WTC11 (cell line): ENCODE measurements around the gene KRT1.

Experiments
- RORB ChIP-seq: fragments of 250-450 bp; sonication (Bioruptor Pico); IDR thresholded peaks from 2 replicates; pipeline ENCODE4 v1.9.0; 2021; ENCODE audit warnings: mild to moderate bottlenecking
- ZNF425 ChIP-seq: fragments of 250-450 bp; sonication (Bioruptor Pico); conservative IDR thresholded peaks from 2 replicates; pipeline ENCODE4 v1.9.0; 2021; ENCODE audit warnings: mild to moderate bottlenecking
- TF ChIP-seq, protein P1 (sequence below): fragments of 200-600 bp; IDR thresholded peaks from 2 replicates; pipeline ENCODE4 v1.8.0; 2022; ENCODE audit warnings: antibody characterized with exemption
- TF ChIP-seq, protein P2 (sequence below): fragments of 250-450 bp; sonication (Bioruptor Pico); IDR thresholded peaks from 2 replicates; pipeline ENCODE4 v1.9.0; 2021; ENCODE audit warnings: mild to moderate bottlenecking

DNA sequence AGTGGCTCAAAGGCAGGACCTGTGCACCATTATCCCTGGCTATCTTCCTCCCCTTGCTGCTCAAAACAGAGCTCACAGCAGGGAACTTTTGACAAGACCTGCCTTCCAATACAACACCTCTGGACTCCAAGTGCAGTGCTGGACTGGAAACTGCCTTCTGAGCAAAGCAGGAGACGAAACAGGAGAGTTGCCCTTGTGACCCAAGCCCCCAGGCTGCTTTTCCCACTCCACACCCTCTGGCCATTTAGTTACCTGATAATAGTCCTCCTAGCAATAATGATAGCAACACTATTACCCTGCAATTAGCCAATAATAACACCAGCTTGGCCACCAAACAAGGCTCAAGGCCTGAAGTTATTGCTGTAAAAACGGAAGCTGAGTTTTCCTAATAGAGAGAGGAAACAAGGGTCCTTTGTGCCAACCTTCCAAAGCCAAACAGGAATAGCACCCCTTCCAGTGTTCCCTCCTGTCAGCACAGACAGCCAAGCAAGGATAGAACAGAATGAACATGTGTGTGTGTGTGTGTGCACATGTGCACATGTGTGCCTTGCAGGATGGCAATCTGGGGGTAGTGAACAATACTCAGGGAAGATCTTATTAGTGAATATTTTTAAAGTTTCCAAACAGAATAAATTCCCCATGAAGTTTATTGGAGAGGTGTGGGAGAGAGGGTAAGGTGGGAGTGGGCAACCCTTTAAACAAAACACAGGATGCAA lies 52.7 kb downstream of the KRT1 start:
- TF ChIP-seq, protein P1, sequence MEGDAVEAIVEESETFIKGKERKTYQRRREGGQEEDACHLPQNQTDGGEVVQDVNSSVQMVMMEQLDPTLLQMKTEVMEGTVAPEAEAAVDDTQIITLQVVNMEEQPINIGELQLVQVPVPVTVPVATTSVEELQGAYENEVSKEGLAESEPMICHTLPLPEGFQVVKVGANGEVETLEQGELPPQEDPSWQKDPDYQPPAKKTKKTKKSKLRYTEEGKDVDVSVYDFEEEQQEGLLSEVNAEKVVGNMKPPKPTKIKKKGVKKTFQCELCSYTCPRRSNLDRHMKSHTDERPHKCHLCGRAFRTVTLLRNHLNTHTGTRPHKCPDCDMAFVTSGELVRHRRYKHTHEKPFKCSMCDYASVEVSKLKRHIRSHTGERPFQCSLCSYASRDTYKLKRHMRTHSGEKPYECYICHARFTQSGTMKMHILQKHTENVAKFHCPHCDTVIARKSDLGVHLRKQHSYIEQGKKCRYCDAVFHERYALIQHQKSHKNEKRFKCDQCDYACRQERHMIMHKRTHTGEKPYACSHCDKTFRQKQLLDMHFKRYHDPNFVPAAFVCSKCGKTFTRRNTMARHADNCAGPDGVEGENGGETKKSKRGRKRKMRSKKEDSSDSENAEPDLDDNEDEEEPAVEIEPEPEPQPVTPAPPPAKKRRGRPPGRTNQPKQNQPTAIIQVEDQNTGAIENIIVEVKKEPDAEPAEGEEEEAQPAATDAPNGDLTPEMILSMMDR, result no peak
- TF ChIP-seq, protein P2, sequence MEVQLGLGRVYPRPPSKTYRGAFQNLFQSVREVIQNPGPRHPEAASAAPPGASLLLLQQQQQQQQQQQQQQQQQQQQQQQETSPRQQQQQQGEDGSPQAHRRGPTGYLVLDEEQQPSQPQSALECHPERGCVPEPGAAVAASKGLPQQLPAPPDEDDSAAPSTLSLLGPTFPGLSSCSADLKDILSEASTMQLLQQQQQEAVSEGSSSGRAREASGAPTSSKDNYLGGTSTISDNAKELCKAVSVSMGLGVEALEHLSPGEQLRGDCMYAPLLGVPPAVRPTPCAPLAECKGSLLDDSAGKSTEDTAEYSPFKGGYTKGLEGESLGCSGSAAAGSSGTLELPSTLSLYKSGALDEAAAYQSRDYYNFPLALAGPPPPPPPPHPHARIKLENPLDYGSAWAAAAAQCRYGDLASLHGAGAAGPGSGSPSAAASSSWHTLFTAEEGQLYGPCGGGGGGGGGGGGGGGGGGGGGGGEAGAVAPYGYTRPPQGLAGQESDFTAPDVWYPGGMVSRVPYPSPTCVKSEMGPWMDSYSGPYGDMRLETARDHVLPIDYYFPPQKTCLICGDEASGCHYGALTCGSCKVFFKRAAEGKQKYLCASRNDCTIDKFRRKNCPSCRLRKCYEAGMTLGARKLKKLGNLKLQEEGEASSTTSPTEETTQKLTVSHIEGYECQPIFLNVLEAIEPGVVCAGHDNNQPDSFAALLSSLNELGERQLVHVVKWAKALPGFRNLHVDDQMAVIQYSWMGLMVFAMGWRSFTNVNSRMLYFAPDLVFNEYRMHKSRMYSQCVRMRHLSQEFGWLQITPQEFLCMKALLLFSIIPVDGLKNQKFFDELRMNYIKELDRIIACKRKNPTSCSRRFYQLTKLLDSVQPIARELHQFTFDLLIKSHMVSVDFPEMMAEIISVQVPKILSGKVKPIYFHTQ (CRISPR knock-in tag), result no peak
- TF ChIP-seq ZNF425 (CRISPR knock-in tag) (no peak), RORB (CRISPR knock-in tag) (no peak)
